HepG2 (cell line): ENCODE results near the gene LYSMD2. TPM values are rescaled to one million over a fixed set of nuclear protein-coding genes. Genes with fewer than 3 reads are reported as not detected.

Source experiments
- ATAC-seq: fragments of 200-7000 bp; cut with Tn5 transposase; 3 replicates; pipeline ENCODE4 v1.9.1; 2020; ENCODE audit warnings: mild to moderate bottlenecking, moderate library complexity
- BruUV-seq: library from RNA; stranded (reverse); fragments of 400-500 nt; replicated peaks from 2 replicates; lab custom pipeline; 2021; lab: Mats Ljungman, UMichigan
- CTCF ChIA-PET: fragments of 300-600 bp; formaldehyde crosslinking; extraction: SDS; loops from one replicate; lab custom pipeline; 2021; ENCODE audit warnings: low total read pairs, inconsistent platforms, low intra/inter-chr PET ratio; lab: Yijun Ruan, JAX
- POLR2A ChIA-PET: fragments of 350-600 bp; sonication (Branson Sonifier 250); formaldehyde crosslinking; loops from one replicate; lab custom pipeline; 2020; ENCODE audit warnings: antibody characterized with exemption, inconsistent platforms; lab: Yijun Ruan, JAX
- DNase-seq: peaks from one replicate; pipeline ENCODE4 v3.0.0-alpha.2; 2015; ENCODE audit warnings: low spot score
- FAIRE-seq: peaks from 3 replicates; lab custom pipeline; 2011; peaks lifted over from hg19 to GRCh38; lab: Jason Lieb, UNC
- H2AFZ ChIP-seq: one replicate; pipeline ENCODE4 v1.6.1; 2011; ENCODE audit warnings: low read length, inconsistent platforms
- H3K27ac ChIP-seq: fragments of 300-600 bp; 3 replicates; pipeline ENCODE4 v1.8.0; 2011; ENCODE audit warnings: mixed run types, mild to moderate bottlenecking, mixed read lengths, low read length, inconsistent platforms; ENCODE audit not compliant: insufficient read depth; ENCODE audit errors: extremely low read length
- H3K27me3 ChIP-seq, 2 experiments: fragments of 200-600 bp in 1 of 2; 2 replicates in 1 of 2; 3 replicates in 1 of 2; pipeline versions ENCODE4 v1.6.0 to v1.8.0; 2011; ENCODE audit warnings: low read length in 2 of 2, mild to moderate bottlenecking in 2 of 2, moderate library complexity in 2 of 2, inconsistent platforms in 1 of 2; ENCODE audit not compliant: insufficient read depth in 2 of 2, control insufficient read depth in 1 of 2
- H3K36me3 ChIP-seq, 2 experiments: fragments of 200-600 bp in 1 of 2; replicated peaks in 1 of 2; 2 replicates in 1 of 2; 3 replicates in 1 of 2; pipeline versions ENCODE4 v1.5.1 to v1.8.0; 2011; ENCODE audit warnings: low read length in 2 of 2, inconsistent platforms in 1 of 2; ENCODE audit not compliant: insufficient read depth in 2 of 2, control insufficient read depth in 1 of 2
- H3K4me1 ChIP-seq: 2 replicates; pipeline ENCODE4 v1.5.1; 2012; ENCODE audit warnings: low read length, inconsistent platforms; ENCODE audit not compliant: insufficient read depth
- H3K4me2 ChIP-seq: 2 replicates; pipeline ENCODE4 v1.6.0; 2011; ENCODE audit warnings: low read depth, low read length, inconsistent platforms
- H3K4me3 ChIP-seq, 3 experiments: fragments of 200-600 bp in 1 of 3; sonication (generic), shearing (Covaris generic) in 1 of 3; replicated peaks in 1 of 3; 2 replicates each; pipeline ENCODE4 v1.5.1; 2011 to 2016; ENCODE audit warnings: low read length in 3 of 3, inconsistent platforms in 2 of 3, low read depth in 2 of 3, mild to moderate bottlenecking in 2 of 3, control low read depth in 1 of 3, mixed read lengths in 1 of 3; ENCODE audit not compliant: insufficient read depth in 1 of 3
- H3K79me2 ChIP-seq: one replicate; pipeline ENCODE4 v1.6.1; 2011; ENCODE audit warnings: low read length, inconsistent platforms; ENCODE audit not compliant: insufficient read depth
- H3K9ac ChIP-seq: 2 replicates; pipeline ENCODE4 v1.6.0; 2011; ENCODE audit warnings: mild to moderate bottlenecking, low read depth, low read length, inconsistent platforms; ENCODE audit not compliant: insufficient read depth
- H3K9me3 ChIP-seq: 2 replicates; pipeline ENCODE4 v1.5.1; 2012; ENCODE audit warnings: mild to moderate bottlenecking, low read length
- H4K20me1 ChIP-seq: 2 replicates; pipeline ENCODE4 v1.6.0; 2011; ENCODE audit warnings: inconsistent platforms, mild to moderate bottlenecking, low read length, moderate library complexity; ENCODE audit not compliant: insufficient read depth
- BRF2 ChIP-seq: sonication (generic); formaldehyde crosslinking; IDR thresholded peaks from 2 replicates; pipeline ENCODE4 v1.8.1; 2022; ENCODE audit warnings: mild to moderate bottlenecking, missing genetic modification reagents
- HOXA7 ChIP-seq: sonication (generic); formaldehyde crosslinking; IDR thresholded peaks from 2 replicates; pipeline ENCODE4 v1.8.1; 2022; ENCODE audit warnings: mild to moderate bottlenecking, missing genetic modification reagents, moderate library complexity
- PLSCR1 ChIP-seq: sonication (generic); formaldehyde crosslinking; IDR thresholded peaks from 2 replicates; pipeline ENCODE4 v1.5.0; 2020; ENCODE audit warnings: missing genetic modification reagents, mild to moderate bottlenecking, borderline replicate concordance
- TBL1XR1 ChIP-seq: fragments of 150-350 bp; IDR thresholded peaks from 2 replicates; pipeline ENCODE4 v1.6.1; 2014; ENCODE audit warnings: borderline replicate concordance, low read length; ENCODE audit not compliant: partially characterized antibody
- THRA ChIP-seq: sonication (generic); formaldehyde crosslinking; IDR thresholded peaks from 2 replicates; pipeline ENCODE4 v1.4.0; 2020; ENCODE audit warnings: missing genetic modification reagents, borderline replicate concordance
- ZBTB49 ChIP-seq: sonication (generic); formaldehyde crosslinking; IDR thresholded peaks from 2 replicates; pipeline ENCODE4 v1.4.0; 2020; ENCODE audit warnings: missing genetic modification reagents, borderline replicate concordance
- ZNF17 ChIP-seq: sonication (generic); formaldehyde crosslinking; IDR thresholded peaks from 2 replicates; pipeline ENCODE4 v1.5.0; 2020; ENCODE audit warnings: mild to moderate bottlenecking, missing genetic modification reagents
- ZNF430 ChIP-seq: sonication (generic); formaldehyde crosslinking; IDR thresholded peaks from 2 replicates; pipeline ENCODE4 v1.9.0; 2021; ENCODE audit warnings: mild to moderate bottlenecking, missing genetic modification reagents
- WGBS: methylation state at CpG from one replicate; pipeline ENCODE4 v1.1.6; 2017; ENCODE audit warnings: low lambda C conversion rate; 5-methylcytosine and 5-hydroxymethylcytosine counted together
- in situ Hi-C: cut with HindIII; loops from 2 replicates; pipeline ENCODE4 v1.10.0; 2017; ENCODE audit warnings: low pct_unique_long_range_greater_than_20kb; ENCODE audit not compliant: extremely low pct_ligation_motif_present
- intact Hi-C: fragments of 100-400 bp; cut with micrococcal nuclease; formaldehyde crosslinking; loops from one replicate; pipeline ENCODE4 v1.10.0; 2022; ENCODE audit not compliant: unreplicated experiment
- polyA plus RNA-seq, 8 experiments: library from polyadenylated mRNA; depleted of rRNA in 3 of 8; stranded (reverse) in 7 of 8; unstranded in 1 of 8; fragments of >200 nt; fragmentation: Illumina TruSeq in 4 of 8; extraction: Trizol in 4 of 8; gene quantifications; 2 replicates each; pipeline versions ENCODE4 v1.2.1 to v1.2.3, GENCODE V29; 2011 to 2016; ENCODE audit warnings: low read depth in 4 of 8, missing spikeins in 1 of 8, mixed read lengths in 1 of 8; ENCODE audit not compliant: insufficient read depth in 1 of 8
- total RNA-seq, 5 experiments: library from RNA; depleted of rRNA; stranded (reverse); fragments of >200 nt; fragmentation: Illumina TruSeq; extraction: Trizol; gene quantifications; 2 replicates each; pipeline ENCODE4 v1.2.3, GENCODE V29; 2016; ENCODE audit warnings: low read depth in 1 of 5
- TF ChIP-seq, protein P1 (sequence below): sonication (generic); formaldehyde crosslinking; IDR thresholded peaks from 2 replicates; pipeline ENCODE4 v1.4.0; 2020; ENCODE audit warnings: mild to moderate bottlenecking, missing genetic modification reagents

Gene LYSMD2
- total and polyA plus RNA-seq, 2 of the 13 experiments (the other 11 are each of a cell fraction or from before 2014, with no cell fraction given): 0.05 to 0.27 TPM

DNA sequence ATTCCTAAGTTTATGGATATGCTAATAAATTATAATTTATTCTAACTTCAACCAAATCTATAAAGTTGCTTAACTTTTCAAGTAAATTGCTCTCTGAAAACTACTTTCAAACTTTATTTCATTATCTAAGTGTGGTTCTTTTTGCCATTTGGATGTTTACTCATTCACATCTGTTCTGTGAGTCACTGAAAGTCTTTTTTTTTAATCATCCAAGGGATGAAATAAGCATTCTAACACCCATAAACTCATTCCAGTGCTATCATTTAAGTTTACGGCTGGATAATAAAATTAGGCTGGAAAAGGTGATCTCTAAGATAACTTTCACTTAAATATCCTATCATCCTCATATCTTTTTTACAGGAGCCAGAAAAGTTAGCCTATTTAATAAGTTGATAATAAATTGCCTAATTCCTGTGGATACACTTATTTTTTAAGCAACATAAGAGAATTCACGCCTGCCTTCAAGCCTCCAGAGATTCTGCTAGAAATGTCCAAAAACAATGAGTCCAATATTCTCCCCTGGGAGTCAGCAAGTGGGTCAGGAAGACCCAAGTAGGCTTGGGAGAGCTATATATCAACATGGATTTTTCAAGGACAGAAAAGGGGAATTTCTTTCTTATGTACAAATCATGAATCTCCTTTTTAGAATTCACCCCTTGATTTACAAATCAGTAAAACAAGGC, 30.4 kb downstream of the LYSMD2 start:
- in situ Hi-C loops: no loop called here
- no TSS peak for BruUV-seq
- Histone ChIP-seq H3K9ac (no peak overlapping the region), H3K9me3 (no peaks in the 10 kb centered on the region), H3K4me2 (no peak overlapping the region), H2AFZ (no peak overlapping the region), H3K4me3 (no peak overlapping the region), H3K27ac (no peak overlapping the region)
- POLR2A ChIA-PET: no interaction called here
- ATAC-seq (no peak), FAIRE-seq (no peak)
- TF ChIP-seq ZBTB49 (CRISPR knock-in tag): no peak
- no peak for TF ChIP-seq THRA (CRISPR knock-in tag)
- TF ChIP-seq ZNF17 (CRISPR knock-in tag): no peak
- no peak for TF ChIP-seq TBL1XR1
- TF ChIP-seq ZNF430: no peak
- no peak for TF ChIP-seq PLSCR1
- no peak for TF ChIP-seq HOXA7 (CRISPR knock-in tag)
- TF ChIP-seq, protein P1, sequence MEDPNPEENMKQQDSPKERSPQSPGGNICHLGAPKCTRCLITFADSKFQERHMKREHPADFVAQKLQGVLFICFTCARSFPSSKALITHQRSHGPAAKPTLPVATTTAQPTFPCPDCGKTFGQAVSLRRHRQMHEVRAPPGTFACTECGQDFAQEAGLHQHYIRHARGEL (CRISPR knock-in tag): no peak
- no peak for TF ChIP-seq BRF2 (CRISPR knock-in tag)
- TF ChIP-seq, all 625 proteins: peak for 0
- H3K79me2 ChIP-seq: no peaks in the 10 kb centered on the region
- no peaks in the 10 kb centered on the region for H4K20me1 ChIP-seq
- no peaks in the 10 kb centered on the region for H3K27me3 ChIP-seq
- CTCF ChIA-PET: no interaction called here
- no peaks in the 10 kb centered on the region for H3K36me3 ChIP-seq
- intact Hi-C loops: no loop called here
- WGBS: 59% methylated on average over 2 of the region's 2 CpGs
- DNase-seq: no peak
- peaks cover 12% of the 10 kb centered on the region for H3K4me1 ChIP-seq
